Caco-2 (cell line): Measurements from ENCODE around the gene CERS1. TPM values are rescaled to one million over a fixed set of nuclear protein-coding genes. Genes with fewer than 3 reads are reported as not detected.

Experiments
- BruUV-seq: library from RNA; stranded (reverse); fragments of 400-500 nt; replicated peaks from 2 replicates; lab custom pipeline; 2021; lab: Mats Ljungman, UMichigan
- CTCF ChIA-PET: fragments of 300-600 bp; sonication (Branson Sonifier 250); formaldehyde crosslinking; loops from one replicate; lab custom pipeline; 2022; ENCODE audit warnings: antibody characterized with exemption; lab: Charles Lee
- POLR2A ChIA-PET: fragments of 300-600 bp; sonication (Branson Sonifier 250); formaldehyde crosslinking; loops from one replicate; lab custom pipeline; 2022; ENCODE audit warnings: antibody characterized with exemption; lab: Charles Lee
- DNase-seq, 2 experiments: peaks; one replicate each; pipeline versions ENCODE4 v3.0.0 to v3.0.0-alpha.2; 2020 to 2022
- H3K27me3 ChIP-seq: replicated peaks from 2 replicates; pipeline ENCODE4 v1.6.0; 2011; ENCODE audit warnings: low read length; ENCODE audit not compliant: control insufficient read depth, insufficient read depth
- H3K36me3 ChIP-seq: 2 replicates; pipeline ENCODE4 v1.5.1; 2011; ENCODE audit warnings: low read length; ENCODE audit not compliant: control insufficient read depth, insufficient read depth
- H3K4me1 ChIP-seq: fragments of 250-450 bp; sonication (Bioruptor Pico); 2 replicates; pipeline ENCODE4 v1.5.1; 2020; ENCODE audit warnings: mild to moderate bottlenecking
- H3K4me3 ChIP-seq: 2 replicates; pipeline ENCODE4 v1.5.1; 2011; ENCODE audit warnings: low read depth, mild to moderate bottlenecking, control low read depth, low read length
- H3K9me3 ChIP-seq: fragments of 250-450 bp; sonication (Bioruptor Pico); 2 replicates; pipeline ENCODE4 v1.5.1; 2020; ENCODE audit warnings: mild to moderate bottlenecking, moderate library complexity
- H3K27ac Mint-ChIP-seq: one replicate; pipeline ENCODE4 v1.8.0; 2022; ENCODE audit warnings: mixed read lengths; ENCODE audit not compliant: unreplicated experiment
- H3K27me3 Mint-ChIP-seq: one replicate; pipeline ENCODE4 v1.8.0; 2022; ENCODE audit warnings: mixed read lengths; ENCODE audit not compliant: insufficient read depth, unreplicated experiment
- H3K36me3 Mint-ChIP-seq: one replicate; pipeline ENCODE4 v1.8.0; 2022; ENCODE audit warnings: mild to moderate bottlenecking, mixed read lengths; ENCODE audit not compliant: insufficient read depth, unreplicated experiment
- H3K4me1 Mint-ChIP-seq: one replicate; pipeline ENCODE4 v1.8.0; 2022; ENCODE audit warnings: low read depth, mixed read lengths; ENCODE audit not compliant: unreplicated experiment
- H3K4me3 Mint-ChIP-seq: one replicate; pipeline ENCODE4 v1.8.0; 2022; ENCODE audit warnings: mild to moderate bottlenecking, moderate library complexity, mixed read lengths; ENCODE audit not compliant: unreplicated experiment
- H3K9me3 Mint-ChIP-seq: one replicate; pipeline ENCODE4 v1.8.0; 2022; ENCODE audit warnings: mixed read lengths; ENCODE audit not compliant: unreplicated experiment
- intact Hi-C: fragments of 100-400 bp; cut with micrococcal nuclease; formaldehyde crosslinking; loops from one replicate; pipeline ENCODE4 v1.10.0; 2022; ENCODE audit not compliant: unreplicated experiment
- total RNA-seq: library from RNA; stranded (reverse); gene quantifications from 2 replicates; pipeline ENCODE4 v1.2.3, GENCODE V29; 2022
- TF ChIP-seq, protein P1 (sequence below), 2 experiments: fragments of 200-600 bp in 1 of 2; IDR thresholded peaks; 1 replicate in 1 of 2; 2 replicates in 1 of 2; pipeline versions ENCODE4 v1.5.1 to v1.8.0; 2011 to 2022; ENCODE audit warnings: antibody characterized with exemption in 1 of 2, control low read depth in 1 of 2, inconsistent platforms in 1 of 2, low read depth in 1 of 2, low read length in 1 of 2, mild to moderate bottlenecking in 1 of 2, moderate library complexity in 1 of 2; ENCODE audit not compliant: insufficient read depth in 1 of 2, severe bottlenecking in 1 of 2, unreplicated experiment in 1 of 2

CERS1 gene
- total RNA-seq, 1 experiment from 2014 or later, result 20.3 TPM

GRCh38 chr19:18942692-18943091 lies 46.7 kb upstream of the CERS1 start:
- BruUV-seq, result no TSS peak
- POLR2A ChIA-PET, result no interaction called here

GRCh38 chr19:18941628-18942354 lies 45.8 kb upstream of the CERS1 start:
- H3K4me3 ChIP-seq, result no peak overlapping the region
- no peaks in the 10 kb centered on the region for H3K9me3 ChIP-seq
- POLR2A ChIA-PET, result no interaction called here
- CTCF ChIA-PET, result no interaction called here
- TF ChIP-seq, protein P1, sequence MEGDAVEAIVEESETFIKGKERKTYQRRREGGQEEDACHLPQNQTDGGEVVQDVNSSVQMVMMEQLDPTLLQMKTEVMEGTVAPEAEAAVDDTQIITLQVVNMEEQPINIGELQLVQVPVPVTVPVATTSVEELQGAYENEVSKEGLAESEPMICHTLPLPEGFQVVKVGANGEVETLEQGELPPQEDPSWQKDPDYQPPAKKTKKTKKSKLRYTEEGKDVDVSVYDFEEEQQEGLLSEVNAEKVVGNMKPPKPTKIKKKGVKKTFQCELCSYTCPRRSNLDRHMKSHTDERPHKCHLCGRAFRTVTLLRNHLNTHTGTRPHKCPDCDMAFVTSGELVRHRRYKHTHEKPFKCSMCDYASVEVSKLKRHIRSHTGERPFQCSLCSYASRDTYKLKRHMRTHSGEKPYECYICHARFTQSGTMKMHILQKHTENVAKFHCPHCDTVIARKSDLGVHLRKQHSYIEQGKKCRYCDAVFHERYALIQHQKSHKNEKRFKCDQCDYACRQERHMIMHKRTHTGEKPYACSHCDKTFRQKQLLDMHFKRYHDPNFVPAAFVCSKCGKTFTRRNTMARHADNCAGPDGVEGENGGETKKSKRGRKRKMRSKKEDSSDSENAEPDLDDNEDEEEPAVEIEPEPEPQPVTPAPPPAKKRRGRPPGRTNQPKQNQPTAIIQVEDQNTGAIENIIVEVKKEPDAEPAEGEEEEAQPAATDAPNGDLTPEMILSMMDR (IDR thresholded peaks at IDR 0.05; ENCODE audit: insufficient read depth in 1 of 2, low read depth in 1 of 2, low read length in 1 of 2, severe bottlenecking in 1 of 2, unreplicated experiment in 1 of 2), result no peak
- H3K36me3 ChIP-seq, result no peaks in the 10 kb centered on the region
- Mint-ChIP-seq H3K27me3 (no peaks in the 10 kb centered on the region), H3K9me3 (no peaks in the 10 kb centered on the region), H3K4me1 (peaks cover 12% of the 10 kb centered on the region), H3K36me3 (peaks cover 13% of the 10 kb centered on the region), H3K4me3 (peak overlapping the region; percentile 77), H3K27ac (no peak overlapping the region)
- DNase-seq, result no peak
- BruUV-seq, result no TSS peak
- intact Hi-C loops, result loop anchor here (2.0 to 5.0 kb wide), 2 partner anchors 23 to 46 kb away; partner anchors contain the start of genes COPE and DDX49
- H3K4me1 ChIP-seq, result no peaks in the 10 kb centered on the region
- no peaks in the 10 kb centered on the region for H3K27me3 ChIP-seq

More at GRCh38 chr19:18942692-18943091, 46.7 kb upstream of the CERS1 start:
- H3K27ac Mint-ChIP-seq, result no peak overlapping the region
- no peaks in the 10 kb centered on the region for H3K9me3 Mint-ChIP-seq
- Histone ChIP-seq H3K4me3 (no peak overlapping the region), H3K9me3 (no peaks in the 10 kb centered on the region), H3K36me3 (no peaks in the 10 kb centered on the region), H3K27me3 (no peaks in the 10 kb centered on the region), H3K4me1 (no peaks in the 10 kb centered on the region)
- TF ChIP-seq, protein P1 (IDR thresholded peaks at IDR 0.05; ENCODE audit: insufficient read depth in 1 of 2, low read depth in 1 of 2, low read length in 1 of 2, severe bottlenecking in 1 of 2, unreplicated experiment in 1 of 2), result no peak
- peaks cover 9% of the 10 kb centered on the region for H3K36me3 Mint-ChIP-seq
- no peaks in the 10 kb centered on the region for H3K27me3 Mint-ChIP-seq
- CTCF ChIA-PET, result no interaction called here
- H3K4me1 Mint-ChIP-seq, result peaks cover 12% of the 10 kb centered on the region
- intact Hi-C loops, result loop anchor here (5.0 kb wide), 1 partner anchor 45 kb away; no protein-coding TSS in a partner anchor
- peak overlapping the region; percentile 77 for H3K4me3 Mint-ChIP-seq
- no peak for DNase-seq

DNA sequence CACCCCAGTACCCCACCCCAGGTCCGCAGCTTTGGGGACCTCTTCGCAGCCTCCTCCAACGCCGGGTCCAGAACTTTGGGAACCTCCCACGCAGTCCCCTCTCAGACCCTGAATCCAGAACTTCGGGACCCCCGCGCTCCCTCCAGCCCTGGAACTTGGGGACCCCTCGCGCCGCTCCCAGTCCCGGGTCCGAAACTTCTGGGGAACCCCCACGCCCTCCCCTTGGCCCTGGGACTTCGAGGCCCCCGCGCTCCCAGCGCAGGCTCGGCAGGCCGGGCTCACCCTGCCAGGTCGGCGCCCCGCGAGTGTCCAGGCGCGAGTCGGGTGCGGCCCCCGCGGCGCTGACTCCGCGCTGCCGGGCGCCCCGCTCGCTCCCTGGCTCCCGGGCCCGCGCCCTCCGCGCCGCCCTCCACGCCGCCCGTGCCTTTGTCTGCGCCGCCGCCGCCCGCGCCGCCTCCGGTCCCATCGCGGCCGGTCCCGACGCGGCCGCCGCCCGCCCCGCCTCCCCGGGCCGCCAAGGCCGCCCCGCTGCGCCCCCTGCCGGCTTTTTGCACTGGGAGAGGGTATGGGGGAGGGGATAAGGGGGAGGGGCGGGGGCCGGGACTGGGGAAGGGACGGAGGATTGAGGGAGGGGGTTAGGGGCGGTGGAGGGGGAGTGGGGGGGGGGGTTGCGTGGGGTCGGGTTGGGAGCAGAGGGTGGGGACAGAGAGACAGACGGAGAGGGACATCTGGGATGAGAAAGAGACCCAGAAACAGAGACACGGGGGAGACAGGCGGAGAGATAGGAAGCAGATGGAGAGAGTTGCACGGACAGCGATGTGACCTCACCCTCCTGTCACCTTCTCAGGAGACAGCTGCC lies 45.0 kb upstream of the CERS1 start, which contains the start of gene HOMER3:
TSS of gene HOMER3 (minus strand) at position 449 of the 859 bp plus-strand sequence. CDS start 2,235 bp downstream, outside the sequence.
- CTCF ChIA-PET, result interaction anchor here (2.1 kb wide), 1 partner anchor 55 kb away, joined by 5 read pairs; no protein-coding TSS in a partner anchor
- Mint-ChIP-seq H3K27ac (peak within 1 kb of the TSS; percentile 73), H3K27me3 (no peaks in the 10 kb centered on the region), H3K4me3 (peak within 1 kb of the TSS; percentile 77), H3K4me1 (peaks cover 12% of the 10 kb centered on the region), H3K36me3 (peaks cover 13% of the 10 kb centered on the region), H3K9me3 (no peaks in the 10 kb centered on the region)
- Histone ChIP-seq H3K27me3 (no peaks in the 10 kb centered on the region), H3K9me3 (no peaks in the 10 kb centered on the region), H3K4me1 (no peaks in the 10 kb centered on the region), H3K4me3 (peak within 1 kb of the TSS; percentile 81), H3K36me3 (no peaks in the 10 kb centered on the region)
- intact Hi-C loops, result loop anchor here (2.0 to 5.0 kb wide), 2 partner anchors 22 to 46 kb away; partner anchors contain the start of genes COPE and DDX49
- DNase-seq, result peak; percentile 63 to 85
- TF ChIP-seq, protein P1 (IDR thresholded peaks at IDR 0.05; ENCODE audit: insufficient read depth in 1 of 2, low read depth in 1 of 2, low read length in 1 of 2, severe bottlenecking in 1 of 2, unreplicated experiment in 1 of 2), result peak; percentile 17 to 54
- BruUV-seq, result no TSS peak
- POLR2A ChIA-PET, result no interaction called here
